Astrocyte of the spinal cord (primary cell): ENCODE measurements around the gene RUNDC1.

Experiments used
- DNase-seq: peaks from one replicate; pipeline ENCODE4 v3.0.0; 2011; ENCODE audit warnings: low read depth, low spot score
- H3K4me3 ChIP-seq: 2 replicates; pipeline ENCODE4 v1.5.1; 2011; ENCODE audit warnings: low read depth, mild to moderate bottlenecking, low read length, moderate library complexity
- in situ Hi-C: cut with HindIII; loops from 2 replicates; pipeline ENCODE4 v1.10.0; 2017; ENCODE audit warnings: low sequenced_read_pairs
- TF ChIP-seq, protein P1 (sequence below): IDR thresholded peaks from 2 replicates; pipeline ENCODE4 v1.5.1; 2012; ENCODE audit warnings: low read depth, mild to moderate bottlenecking, low read length, inconsistent platforms

The RUNDC1 gene

DNA sequence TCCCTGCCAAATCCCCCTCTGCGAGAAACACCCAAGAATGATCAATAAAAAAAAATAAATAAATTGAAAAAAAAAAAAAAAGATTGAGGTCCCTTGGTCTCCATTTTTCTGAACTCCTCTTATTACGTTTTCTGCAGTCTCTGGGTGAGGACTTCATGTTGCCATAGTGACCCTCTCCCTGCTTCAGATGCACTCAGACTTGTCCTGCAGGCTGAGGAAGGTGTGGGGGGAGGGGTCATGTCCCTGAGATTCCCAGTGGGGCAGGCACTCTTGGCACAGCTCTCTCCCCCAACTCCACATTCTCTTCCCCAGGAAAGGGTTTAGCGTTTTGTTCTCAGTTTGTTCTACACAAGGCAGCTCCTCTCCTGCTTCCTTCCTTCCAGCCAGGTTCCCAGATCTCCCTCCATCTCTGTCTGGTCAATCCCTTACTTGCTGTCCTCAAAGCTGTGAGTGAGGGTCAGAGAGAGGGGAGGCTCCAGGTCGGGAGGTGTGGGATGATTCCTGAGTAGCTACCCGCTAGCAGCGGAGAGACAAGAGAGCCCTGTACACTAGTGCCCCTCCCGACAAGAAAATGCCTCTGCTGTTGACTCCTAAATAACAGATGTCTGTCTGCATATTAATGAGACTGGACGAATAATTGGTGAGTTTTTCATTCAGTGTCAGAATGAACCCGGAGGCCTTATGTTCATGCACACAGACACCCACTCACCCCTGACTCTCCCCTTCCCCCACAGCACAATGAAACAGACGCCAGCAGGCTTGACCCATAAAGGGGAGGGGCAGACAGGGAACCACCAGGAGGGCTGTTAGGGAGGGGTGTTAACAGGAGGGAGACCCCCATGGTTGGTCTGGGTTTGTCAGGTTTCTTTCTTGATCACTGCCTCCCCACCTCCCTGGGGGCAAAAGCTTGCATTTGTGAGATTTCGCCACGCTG lies 53.9 kb downstream of the RUNDC1 start:
- TF ChIP-seq, protein P1, sequence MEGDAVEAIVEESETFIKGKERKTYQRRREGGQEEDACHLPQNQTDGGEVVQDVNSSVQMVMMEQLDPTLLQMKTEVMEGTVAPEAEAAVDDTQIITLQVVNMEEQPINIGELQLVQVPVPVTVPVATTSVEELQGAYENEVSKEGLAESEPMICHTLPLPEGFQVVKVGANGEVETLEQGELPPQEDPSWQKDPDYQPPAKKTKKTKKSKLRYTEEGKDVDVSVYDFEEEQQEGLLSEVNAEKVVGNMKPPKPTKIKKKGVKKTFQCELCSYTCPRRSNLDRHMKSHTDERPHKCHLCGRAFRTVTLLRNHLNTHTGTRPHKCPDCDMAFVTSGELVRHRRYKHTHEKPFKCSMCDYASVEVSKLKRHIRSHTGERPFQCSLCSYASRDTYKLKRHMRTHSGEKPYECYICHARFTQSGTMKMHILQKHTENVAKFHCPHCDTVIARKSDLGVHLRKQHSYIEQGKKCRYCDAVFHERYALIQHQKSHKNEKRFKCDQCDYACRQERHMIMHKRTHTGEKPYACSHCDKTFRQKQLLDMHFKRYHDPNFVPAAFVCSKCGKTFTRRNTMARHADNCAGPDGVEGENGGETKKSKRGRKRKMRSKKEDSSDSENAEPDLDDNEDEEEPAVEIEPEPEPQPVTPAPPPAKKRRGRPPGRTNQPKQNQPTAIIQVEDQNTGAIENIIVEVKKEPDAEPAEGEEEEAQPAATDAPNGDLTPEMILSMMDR: no peak
- DNase-seq: no peak
- in situ Hi-C loops: no loop called here
- H3K4me3 ChIP-seq: no peak overlapping the region

DNA sequence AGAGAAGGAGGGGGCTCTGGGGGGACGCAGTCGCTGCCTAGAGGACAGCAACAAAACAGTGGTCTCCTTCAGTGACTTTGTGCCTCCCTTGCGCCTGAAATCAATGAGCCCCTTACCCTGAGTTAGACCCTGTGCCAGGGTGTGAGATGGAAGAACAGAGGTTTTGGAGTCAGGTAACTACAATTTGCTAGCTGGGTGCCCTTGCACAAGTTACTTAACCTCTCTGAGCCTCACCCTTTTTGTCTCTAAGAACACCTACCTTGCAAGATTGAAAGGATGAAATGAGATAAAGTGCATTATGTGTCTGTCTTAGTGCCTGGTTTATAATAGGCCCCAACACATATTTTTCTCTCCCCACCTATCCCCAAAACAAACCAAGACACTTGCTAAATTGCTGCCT lies 54.5 kb downstream of the RUNDC1 start:
- no peak overlapping the region for H3K4me3 ChIP-seq
- TF ChIP-seq, protein P1: no peak
- DNase-seq: no peak
- in situ Hi-C loops: no loop called here

DNA sequence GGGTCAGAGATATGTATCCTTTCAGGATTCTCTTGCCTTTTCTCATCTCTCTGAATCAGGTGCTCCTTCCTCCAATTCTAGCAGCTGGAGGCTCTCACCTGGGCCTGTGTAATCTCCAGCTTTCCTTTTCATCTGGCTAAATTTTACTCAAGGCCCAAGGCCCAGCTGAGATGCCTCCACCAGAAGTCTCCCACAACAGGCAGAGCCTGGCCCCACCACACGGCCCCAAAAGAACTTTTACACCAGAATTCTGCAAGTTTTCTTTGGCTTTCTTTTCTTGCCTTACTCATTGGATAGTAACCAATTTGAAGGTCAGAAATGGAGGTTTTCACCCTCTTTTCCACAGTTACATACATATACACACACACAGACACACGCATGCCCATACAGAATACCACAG lies 59.3 kb downstream of the RUNDC1 start:
- H3K4me3 ChIP-seq: no peak overlapping the region
- TF ChIP-seq, protein P1: no peak
- in situ Hi-C loops: no loop called here
- DNase-seq: no peak

DNA sequence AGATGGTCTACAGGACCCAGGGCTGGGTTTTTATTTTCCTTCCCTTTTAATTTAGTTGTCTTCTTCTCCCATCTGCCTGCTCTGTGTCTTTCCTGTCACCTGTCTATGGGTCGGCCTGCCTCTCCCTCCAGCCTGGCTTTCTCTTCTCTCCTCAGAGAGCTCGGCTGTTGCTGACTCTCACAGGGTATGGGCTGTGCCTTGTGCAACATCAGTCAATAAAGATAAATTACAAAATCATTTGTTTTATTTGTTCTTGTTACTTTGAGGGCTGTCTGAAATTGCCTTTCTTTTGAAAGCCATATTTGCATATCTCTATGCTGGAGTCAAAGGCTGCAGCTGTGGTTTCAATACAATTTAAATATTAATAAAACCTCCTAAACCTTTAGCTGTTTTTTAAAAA lies 60.3 kb downstream of the RUNDC1 start:
- DNase-seq: no peak
- H3K4me3 ChIP-seq: no peak overlapping the region
- TF ChIP-seq, protein P1: no peak
- in situ Hi-C loops: no loop called here

DNA sequence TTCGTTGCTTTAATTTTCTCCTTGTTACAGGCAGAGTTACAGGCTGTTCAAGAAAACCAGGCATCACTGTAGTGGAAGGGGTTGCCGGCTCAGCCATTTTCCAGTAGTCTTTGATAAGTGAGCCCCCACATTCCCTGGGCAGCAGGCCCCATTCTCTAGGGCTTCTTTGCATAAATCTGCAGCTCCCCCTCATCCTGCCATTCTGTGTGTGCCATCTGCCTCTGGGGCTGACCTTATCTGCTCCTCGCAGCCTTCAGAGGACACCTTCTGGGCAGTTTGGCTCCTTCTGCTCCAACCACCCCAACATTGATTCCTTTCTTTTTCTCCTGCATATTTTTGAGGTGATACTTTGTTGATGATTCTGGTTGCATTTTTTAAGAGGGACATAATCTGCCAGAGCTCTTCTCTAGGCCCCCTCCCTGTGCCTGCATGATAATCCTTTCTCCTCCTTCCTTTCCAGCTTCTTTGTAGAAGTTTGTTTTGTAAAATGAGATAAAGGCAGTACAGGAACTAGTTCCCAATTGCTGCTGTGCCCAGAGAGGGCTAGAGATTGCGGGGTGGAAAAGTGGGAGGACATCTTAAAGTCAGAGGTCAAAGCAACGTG lies 61.8 kb downstream of the RUNDC1 start:
- TF ChIP-seq, protein P1: no peak
- H3K4me3 ChIP-seq: no peak overlapping the region
- in situ Hi-C loops: no loop called here
- no peak for DNase-seq
